GM12872 (cell line): ENCODE measurements around the gene EP400.

Experiments used
- TF ChIP-seq, protein P1 (sequence below): IDR thresholded peaks from 3 replicates; pipeline ENCODE4 v1.5.1; 2011; ENCODE audit warnings: low read depth, mild to moderate bottlenecking, low read length, moderate library complexity; ENCODE audit not compliant: insufficient read depth

The EP400 gene

GRCh38 chr12:132051718-132052117, 102.0 kb downstream of the EP400 start:
- TF ChIP-seq, protein P1, sequence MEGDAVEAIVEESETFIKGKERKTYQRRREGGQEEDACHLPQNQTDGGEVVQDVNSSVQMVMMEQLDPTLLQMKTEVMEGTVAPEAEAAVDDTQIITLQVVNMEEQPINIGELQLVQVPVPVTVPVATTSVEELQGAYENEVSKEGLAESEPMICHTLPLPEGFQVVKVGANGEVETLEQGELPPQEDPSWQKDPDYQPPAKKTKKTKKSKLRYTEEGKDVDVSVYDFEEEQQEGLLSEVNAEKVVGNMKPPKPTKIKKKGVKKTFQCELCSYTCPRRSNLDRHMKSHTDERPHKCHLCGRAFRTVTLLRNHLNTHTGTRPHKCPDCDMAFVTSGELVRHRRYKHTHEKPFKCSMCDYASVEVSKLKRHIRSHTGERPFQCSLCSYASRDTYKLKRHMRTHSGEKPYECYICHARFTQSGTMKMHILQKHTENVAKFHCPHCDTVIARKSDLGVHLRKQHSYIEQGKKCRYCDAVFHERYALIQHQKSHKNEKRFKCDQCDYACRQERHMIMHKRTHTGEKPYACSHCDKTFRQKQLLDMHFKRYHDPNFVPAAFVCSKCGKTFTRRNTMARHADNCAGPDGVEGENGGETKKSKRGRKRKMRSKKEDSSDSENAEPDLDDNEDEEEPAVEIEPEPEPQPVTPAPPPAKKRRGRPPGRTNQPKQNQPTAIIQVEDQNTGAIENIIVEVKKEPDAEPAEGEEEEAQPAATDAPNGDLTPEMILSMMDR, result peak; percentile 38

- TF ChIP-seq, protein P1, result no peak
These were observed 102.6 kb downstream of the EP400 start for GRCh38 chr12:132052196-132052932.

GRCh38 chr12:132053338-132054330, 103.9 kb downstream of the EP400 start:
- TF ChIP-seq, protein P1, result no peak

- TF ChIP-seq, protein P1, result no peak
These were observed 105.2 kb downstream of the EP400 start for GRCh38 chr12:132054983-132055382.

DNA sequence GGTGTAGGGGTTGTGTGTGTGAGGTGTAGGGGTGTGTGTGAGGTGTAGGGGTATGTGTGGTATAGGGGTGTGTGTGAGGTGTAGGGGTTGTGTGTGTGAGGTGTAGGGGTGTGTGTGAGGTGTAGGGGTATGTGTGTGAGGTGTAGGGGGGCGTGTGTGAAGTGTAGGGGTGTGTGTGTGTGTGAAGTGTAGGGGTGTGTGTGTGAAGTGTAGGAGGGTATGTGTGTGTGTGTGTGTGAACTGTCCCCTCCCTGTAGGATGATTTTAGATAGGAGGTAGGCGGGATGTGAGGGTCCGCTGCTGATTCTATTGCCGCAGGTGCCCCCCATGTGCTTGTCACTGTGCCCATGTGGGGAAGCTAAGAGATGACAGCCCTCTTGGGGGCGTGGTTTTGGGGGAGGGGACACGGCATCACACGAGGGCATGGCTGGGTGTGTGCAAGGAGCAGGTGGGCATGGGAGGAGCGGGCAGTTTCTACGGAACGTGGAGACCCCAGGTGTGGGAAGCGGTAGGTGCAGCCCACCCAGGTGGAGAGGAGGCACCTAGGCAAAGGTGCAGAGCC, 105.9 kb downstream of the EP400 start:
- TF ChIP-seq, protein P1, result no peak

- TF ChIP-seq, protein P1, result no peak
These were observed 106.6 kb downstream of the EP400 start for GRCh38 chr12:132056320-132056719.

- TF ChIP-seq, protein P1, result no peak
These were observed 107.2 kb downstream of the EP400 start for GRCh38 chr12:132056951-132057350.
